HG02610 (cell line): Measurements from ENCODE around the gene FLOT2.
"Not testable (repeated sequence)": the region's sequence is repeated elsewhere in the genome, so short reads cannot be mapped to it uniquely, and the experiment has no call there.

Experiments used
- ATAC-seq: cut with Tn5 transposase; IDR thresholded peaks from one replicate; pipeline ENCODE4 v1.9.1; 2021; ENCODE audit warnings: mild to moderate bottlenecking, moderate library complexity; ENCODE audit not compliant: unreplicated experiment

Gene FLOT2

GRCh38 chr17:28877150-28877711 is 20.3 kb downstream of the FLOT2 start:
- not testable (repeated sequence) for ATAC-seq

- ATAC-seq = no peak
Observed at GRCh38 chr17:28875848-28876550, 21.5 kb downstream of the FLOT2 start.

- ATAC-seq = no peak
Observed at GRCh38 chr17:28874750-28875149, 22.8 kb downstream of the FLOT2 start.

GRCh38 chr17:28873839-28874238 is 23.7 kb downstream of the FLOT2 start:
- no peak for ATAC-seq

GRCh38 chr17:28871056-28871579 is 26.4 kb downstream of the FLOT2 start:
- ATAC-seq = peak; percentile 96

GRCh38 chr17:28867276-28867675 is 30.3 kb downstream of the FLOT2 start:
- no peak for ATAC-seq

GRCh38 chr17:28865946-28866752 is 31.4 kb downstream of the FLOT2 start:
- ATAC-seq = peak; percentile 79

- ATAC-seq = peak; percentile 7
Observed at GRCh38 chr17:28864991-28865849, 32.3 kb downstream of the FLOT2 start.

GRCh38 chr17:28863953-28864352 is 33.6 kb downstream of the FLOT2 start:
- ATAC-seq = no peak

- ATAC-seq = no peak
Observed at GRCh38 chr17:28862561-28862960, 35.0 kb downstream of the FLOT2 start.

GRCh38 chr17:28861393-28862203 is 35.9 kb downstream of the FLOT2 start:
- no peak for ATAC-seq

GRCh38 chr17:28860363-28860808 is 37.1 kb downstream of the FLOT2 start:
- ATAC-seq = no peak

- ATAC-seq = no peak
Observed at GRCh38 chr17:28858801-28859355, 38.7 kb downstream of the FLOT2 start.

- ATAC-seq = no peak
Observed at GRCh38 chr17:28857905-28858800, 39.4 kb downstream of the FLOT2 start.

- no peak for ATAC-seq
Observed at GRCh38 chr17:28856028-28856574, 41.4 kb downstream of the FLOT2 start.

- ATAC-seq = no peak
Observed at GRCh38 chr17:28855336-28855679, 42.2 kb downstream of the FLOT2 start.

- ATAC-seq = peak; percentile 95
Observed at GRCh38 chr17:28854457-28855335, 42.8 kb downstream of the FLOT2 start, which contains the start of gene ERAL1. Gene ERAL1 (plus strand): TSS chr17:28855016. CDS start chr17:28855035, 19 bp downstream.
